ENCODE measurements around the gene SLK.

SLK gene

DNA sequence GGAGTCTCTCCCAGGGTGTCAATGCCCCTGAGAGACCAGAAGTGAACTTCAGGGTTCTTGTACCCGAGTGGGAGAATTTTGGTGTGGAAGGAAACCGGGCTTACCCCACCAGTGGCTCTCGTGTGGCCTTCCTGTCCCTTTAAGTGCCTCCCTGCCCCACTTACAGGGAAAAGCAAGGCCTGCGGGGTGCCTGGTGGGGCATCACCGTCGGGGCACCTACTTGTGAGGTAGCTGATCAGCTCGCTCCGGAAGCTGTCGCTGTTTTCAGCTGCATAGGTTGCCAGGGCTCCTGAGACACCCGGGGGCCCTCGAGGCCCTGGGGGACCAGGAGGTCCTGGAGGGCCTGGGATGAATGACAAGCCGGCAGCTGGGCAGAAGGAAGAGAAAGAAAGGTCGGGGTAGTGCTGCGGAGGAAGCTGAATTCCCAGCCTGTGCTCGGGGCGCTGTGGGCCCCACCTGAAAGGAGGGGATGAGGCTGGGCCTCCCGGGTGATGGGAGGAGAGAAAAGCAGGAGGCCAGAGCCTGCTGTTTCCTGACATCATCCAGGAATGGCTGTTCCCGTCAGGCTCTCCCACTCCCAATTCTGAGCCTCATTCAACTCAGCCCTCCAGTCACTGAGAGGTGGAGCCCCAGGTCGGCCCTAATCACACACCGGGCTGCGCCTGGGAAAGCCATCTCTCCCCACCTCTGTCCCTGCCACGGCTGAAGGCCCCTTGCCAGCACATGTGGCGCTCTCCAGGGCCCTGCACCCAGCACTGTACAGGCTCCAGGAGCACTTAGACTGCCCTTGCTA, 67.7 kb downstream of the SLK start:
- DNase-seq (ENCODE audit: low read depth) = no peak
- no peak for TF ChIP-seq CTCF (conservative IDR thresholded peaks at IDR 0.05; ENCODE audit: low read length)
- H3K4me3 ChIP-seq (ENCODE audit: low read length) = no peak overlapping the region

DNA sequence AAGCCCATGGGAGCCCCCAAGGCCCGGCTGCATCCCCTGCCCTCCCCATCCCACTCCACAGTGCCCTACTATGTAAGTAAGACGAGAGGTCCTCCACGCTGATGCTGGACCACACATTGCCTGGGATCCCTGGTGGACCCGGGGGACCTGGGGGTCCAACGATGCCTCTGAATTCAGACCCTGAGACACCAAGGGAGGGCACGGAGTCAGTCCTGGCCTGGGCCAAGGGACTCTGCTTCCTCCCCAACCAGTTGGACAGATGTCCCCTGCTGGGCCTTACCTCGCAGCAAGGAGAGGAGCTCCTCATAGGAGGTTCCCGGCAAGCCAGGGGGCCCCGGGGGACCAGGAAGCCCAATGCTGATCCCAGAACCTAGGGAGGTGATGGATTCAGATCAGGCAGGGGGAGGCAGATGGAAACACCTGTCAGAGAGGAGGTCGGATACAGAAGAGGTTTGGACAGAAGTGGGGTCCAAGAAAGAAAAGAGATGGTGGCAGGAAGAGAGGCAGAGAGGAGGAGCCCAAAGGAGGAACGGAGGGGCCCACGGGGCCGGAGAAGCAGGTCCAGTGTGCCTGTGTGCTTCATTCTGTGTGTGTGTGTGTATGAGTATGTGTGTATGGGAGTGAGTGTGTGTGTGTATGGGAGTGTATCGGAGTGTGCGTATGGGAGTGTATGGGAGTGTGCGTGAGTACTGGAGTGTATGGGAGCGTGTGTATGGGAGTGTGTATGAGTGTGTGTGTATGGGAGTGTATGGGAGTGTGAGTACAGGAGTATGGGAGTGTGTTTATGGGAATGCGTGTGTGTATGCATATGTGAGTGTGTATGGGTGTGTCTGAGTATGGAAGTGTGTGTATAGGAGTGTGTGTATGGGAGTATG, 68.5 kb downstream of the SLK start:
- no peak for DNase-seq (ENCODE audit: low read depth)
- TF ChIP-seq CTCF (conservative IDR thresholded peaks at IDR 0.05; ENCODE audit: low read length) = no peak
- H3K4me3 ChIP-seq (ENCODE audit: low read length) = no peak overlapping the region

DNA sequence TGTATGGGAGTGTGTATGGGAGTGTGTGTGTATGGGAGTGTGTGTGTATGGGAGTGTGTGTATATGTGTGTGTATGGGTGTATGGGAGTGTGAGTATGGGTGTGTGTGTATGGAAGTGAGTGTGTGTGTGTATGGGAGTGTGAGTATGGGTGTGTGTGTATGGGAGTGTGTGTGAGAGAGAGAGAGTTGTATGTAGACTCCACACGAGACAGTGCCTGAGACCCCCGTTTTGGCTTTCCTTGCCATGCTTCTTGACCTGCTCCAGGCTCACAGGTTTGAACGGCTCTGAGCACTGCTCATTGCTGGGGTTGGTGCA, 69.1 kb downstream of the SLK start:
- DNase-seq (ENCODE audit: low read depth) = no peak
- TF ChIP-seq CTCF (conservative IDR thresholded peaks at IDR 0.05; ENCODE audit: low read length) = no peak
- no peak overlapping the region for H3K4me3 ChIP-seq (ENCODE audit: low read length)

- DNase-seq (ENCODE audit: low read depth) = no peak
- no peak for TF ChIP-seq CTCF (conservative IDR thresholded peaks at IDR 0.05; ENCODE audit: low read length)
- no peak overlapping the region for H3K4me3 ChIP-seq (ENCODE audit: low read length)
These were observed 69.7 kb downstream of the SLK start for GRCh38 chr10:104036518-104037260.

- no peak for TF ChIP-seq CTCF (conservative IDR thresholded peaks at IDR 0.05; ENCODE audit: low read length)
- DNase-seq (ENCODE audit: low read depth) = no peak
- H3K4me3 ChIP-seq (ENCODE audit: low read length) = no peak overlapping the region
These were observed 70.5 kb downstream of the SLK start for GRCh38 chr10:104037261-104037951.

- TF ChIP-seq CTCF (conservative IDR thresholded peaks at IDR 0.05; ENCODE audit: low read length) = no peak
- H3K4me3 ChIP-seq (ENCODE audit: low read length) = no peak overlapping the region
- DNase-seq (ENCODE audit: low read depth) = no peak
These were observed 71.6 kb downstream of the SLK start for GRCh38 chr10:104038537-104038936.

Data from AG10803 (cell line).